ENCODE measurements around the gene MAP1S. TPM values are rescaled to one million over a fixed set of nuclear protein-coding genes. Genes with fewer than 3 reads are reported as not detected.

Gene MAP1S
- total and polyA plus RNA-seq, 2 of the 4 experiments (the other 2 are of a cell fraction), result 6.1 to 48.6 TPM

GRCh38 chr19:17719730-17720400 is 585 bp downstream of the MAP1S start:
- Histone ChIP-seq H2BK5ac (ENCODE audit: low read depth, low read length, poor library complexity, severe bottlenecking) (peak overlapping the region; percentile 7), H4K5ac (ENCODE audit: low read depth, low read length) (no peak overlapping the region), H2AFZ (replicated peaks; ENCODE audit: low read length, poor library complexity) (peak overlapping the region; percentile 96), H4K8ac (ENCODE audit: low read depth in 2 of 2, low read length in 2 of 2) (peak overlapping the region in 1 of 2 experiments; percentile 100; a peak in 1 of 4 replicates), H3K9ac (ENCODE audit: low read depth, low read length) (peak overlapping the region; percentile 73), H4K91ac (ENCODE audit: insufficient read depth, low read depth, low read length) (no peak overlapping the region), H3K4me3 (ENCODE audit: insufficient read depth, low read depth, low read length) (peak overlapping the region; percentile 70), H3K79me1 (ENCODE audit: low read depth in 1 of 2, low read length in 2 of 2) (peaks cover 5 to 49% of the 10 kb centered on the region in 2 experiments), H3K14ac (replicated peaks; ENCODE audit: low read depth, low read length) (peak overlapping the region; percentile 63), H2AK5ac (ENCODE audit: low read depth, low read length) (peak overlapping the region; percentile 27), H3K36me3 (ENCODE audit: control insufficient read depth, insufficient read depth, low read length) (peaks cover 19% of the 10 kb centered on the region), H3K4me2 (ENCODE audit: low read depth, low read length) (peak overlapping the region; percentile 94), H3K9me1 (ENCODE audit: insufficient read depth, low read length) (peaks cover 16% of the 10 kb centered on the region), H3K56ac (ENCODE audit: extremely low read depth, insufficient read depth, low read length) (peak overlapping the region; percentile 23), H4K20me1 (ENCODE audit: insufficient read depth, low read length) (peaks cover 24% of the 10 kb centered on the region), H3K4ac (ENCODE audit: low read depth, low read length) (0 out of 2 replicates have a peak overlapping the region, but pooled peaks have one; percentile 33), H3K27ac (ENCODE audit: insufficient read depth, low read length) (peak overlapping the region; percentile 28; the same call in 1 of the 2 replicates), H2BK15ac (ENCODE audit: low read depth, low read length) (no peak overlapping the region), H3K18ac (ENCODE audit: low read depth, low read length) (no peak overlapping the region), H3K23ac (ENCODE audit: low read depth, low read length) (peak overlapping the region; percentile 79), H3K9me3 (ENCODE audit: control insufficient read depth, insufficient read depth, low read length) (no peaks in the 10 kb centered on the region), H2BK20ac (ENCODE audit: low read depth, low read length) (no peak overlapping the region), H2AK9ac (replicated peaks; ENCODE audit: low read depth, low read length, poor library complexity) (peak overlapping the region; percentile 96), H3K4me1 (ENCODE audit: control insufficient read depth, insufficient read depth, low read length) (peaks cover 13% of the 10 kb centered on the region), H2BK120ac (ENCODE audit: low read depth, low read length) (no peak overlapping the region), H3K27me3 (ENCODE audit: control insufficient read depth, insufficient read depth, low read length) (no peaks in the 10 kb centered on the region)
- dilution Hi-C loops (cut with HindIII; ENCODE audit: low sequenced_read_pairs, unreplicated experiment), result no loop called here
- ChIA-PET CTCF (no interaction called here), POLR2A (ENCODE audit: unreplicated experiment) (no interaction called here)
- in situ Hi-C loops (cut with MboI; ENCODE audit: low sequenced_read_pairs), result no loop called here
- no TSS peak for BruUV-seq (replicated peaks)
- intact Hi-C loops (cut with micrococcal nuclease), result no loop called here
- 18% methylated on average over 11 of the region's 38 CpGs; no CpG with 5 or more reads in 1 of the 2 experiments for WGBS, 2 experiments (ENCODE audit: extremely low coverage in 2 of 2, insufficient read length in 1 of 2)
- ATAC-seq (ENCODE audit: low read depth), result peak; percentile 47
- DNase-seq, result no peak
- 0 out of 2 replicates have a peak, but pooled peaks have one; percentile 9 for TF ChIP-seq FOS (IDR thresholded peaks at IDR 0.05; ENCODE audit: low read depth, low read length)
- TF ChIP-seq POLR2A (IDR thresholded peaks at IDR 0.05; ENCODE audit: low read depth, low read length), result no peak
